BE2C (cell line): ENCODE results near the gene AFM.

Experiments used
- DNase-seq: peaks from one replicate; pipeline ENCODE4 v3.0.0-alpha.2; 2020
- H3K27me3 ChIP-seq: fragments of 250-450 bp; sonication (Bioruptor Pico); 2 replicates; pipeline ENCODE4 v1.5.1; 2020; ENCODE audit warnings: mild to moderate bottlenecking
- H3K36me3 ChIP-seq: fragments of 250-450 bp; sonication (Bioruptor Pico); 2 replicates; pipeline ENCODE4 v1.5.1; 2020; ENCODE audit warnings: mild to moderate bottlenecking
- H3K4me1 ChIP-seq: fragments of 250-450 bp; sonication (Bioruptor Pico); 2 replicates; pipeline ENCODE4 v1.5.1; 2020
- H3K4me3 ChIP-seq: 2 replicates; pipeline ENCODE4 v1.5.1; 2011; ENCODE audit warnings: low read depth, low read length
- H3K9me3 ChIP-seq: fragments of 250-450 bp; sonication (Bioruptor Pico); 2 replicates; pipeline ENCODE4 v1.5.1; 2020
- CTCF ChIP-seq: IDR thresholded peaks from 2 replicates; pipeline ENCODE4 v1.5.1; 2012; ENCODE audit warnings: mild to moderate bottlenecking, low read depth, low read length

Gene AFM

DNA sequence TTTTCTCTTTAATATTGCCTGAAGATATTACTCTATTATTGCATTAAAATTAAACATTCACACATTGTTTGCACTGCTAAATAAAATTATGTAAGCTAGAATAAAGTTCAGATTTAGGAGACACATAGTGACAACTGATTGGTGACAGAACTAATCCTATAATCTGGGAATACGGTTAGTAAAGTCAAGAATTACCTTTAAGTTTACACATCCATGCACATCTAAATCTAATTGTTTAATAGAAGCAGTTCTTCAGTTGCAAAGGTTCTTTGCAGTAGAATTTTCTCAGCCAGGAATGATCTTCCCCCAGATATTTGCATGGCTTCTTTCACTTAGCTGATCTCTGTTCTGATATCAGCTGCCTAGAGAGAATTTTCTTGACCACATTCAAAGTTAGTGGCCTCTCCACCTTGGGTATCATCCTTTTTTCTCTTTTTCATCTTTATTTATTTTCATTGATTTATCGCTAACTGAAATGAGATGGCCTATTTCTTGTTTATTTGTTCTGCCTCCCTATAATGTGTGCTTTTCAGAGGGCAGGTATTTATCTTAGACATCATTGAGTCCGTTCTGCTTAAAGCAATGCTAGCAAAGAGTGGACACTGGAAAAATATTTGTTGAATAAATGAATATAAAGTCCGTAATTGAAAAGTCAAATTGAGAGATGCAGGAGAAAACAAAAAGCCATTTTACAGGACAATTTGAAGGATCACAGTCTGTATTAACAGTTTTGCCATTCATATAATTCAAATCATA, 32.9 kb upstream of the AFM start:
- no peak for DNase-seq
- Histone ChIP-seq H3K27me3 (0 out of 2 replicates have a peak, but pooled peaks cover 3% of the 10 kb centered on the region), H3K36me3 (no peaks in the 10 kb centered on the region), H3K4me1 (no peaks in the 10 kb centered on the region), H3K4me3 (no peak overlapping the region), H3K9me3 (no peaks in the 10 kb centered on the region)
- TF ChIP-seq CTCF = no peak

DNA sequence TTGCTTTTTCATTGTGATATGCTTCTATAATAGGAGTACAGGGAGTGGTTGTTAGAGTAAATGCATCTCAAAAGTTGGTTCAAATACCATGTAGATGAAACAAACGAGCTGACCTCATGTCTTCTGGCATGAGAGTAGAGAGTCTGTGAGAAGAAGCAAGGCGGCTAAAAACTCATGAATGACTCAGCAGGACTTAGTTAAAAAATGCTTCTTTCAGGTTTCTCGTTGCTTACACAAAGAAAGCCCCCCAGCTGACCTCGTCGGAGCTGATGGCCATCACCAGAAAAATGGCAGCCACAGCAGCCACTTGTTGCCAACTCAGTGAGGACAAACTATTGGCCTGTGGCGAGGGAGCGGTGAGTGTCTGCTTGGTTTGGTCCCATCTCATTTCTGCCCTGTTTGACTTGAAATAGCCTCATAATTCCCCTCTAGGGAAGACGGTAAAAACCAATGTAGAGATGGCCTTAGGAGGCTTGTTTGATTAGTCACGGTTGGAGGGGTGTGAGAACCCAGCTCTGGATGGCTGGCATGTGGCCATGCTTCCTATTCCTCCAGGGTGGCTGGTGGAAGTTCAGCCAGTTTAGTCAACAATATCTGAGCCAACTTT, 31.0 kb upstream of the AFM start:
- TF ChIP-seq CTCF = no peak
- peak; percentile 37 for DNase-seq
- H3K36me3 ChIP-seq = no peaks in the 10 kb centered on the region
- H3K27me3 ChIP-seq = 0 out of 2 replicates have a peak, but pooled peaks cover 3% of the 10 kb centered on the region
- H3K9me3 ChIP-seq = no peaks in the 10 kb centered on the region
- no peaks in the 10 kb centered on the region for H3K4me1 ChIP-seq
- no peak overlapping the region for H3K4me3 ChIP-seq

GRCh38 chr4:73451404-73451803, 30.1 kb upstream of the AFM start:
- Histone ChIP-seq H3K27me3 (0 out of 2 replicates have a peak, but pooled peaks cover 3% of the 10 kb centered on the region), H3K4me1 (no peaks in the 10 kb centered on the region), H3K9me3 (no peaks in the 10 kb centered on the region), H3K36me3 (no peaks in the 10 kb centered on the region), H3K4me3 (no peak overlapping the region)
- no peak for TF ChIP-seq CTCF
- DNase-seq = no peak

DNA sequence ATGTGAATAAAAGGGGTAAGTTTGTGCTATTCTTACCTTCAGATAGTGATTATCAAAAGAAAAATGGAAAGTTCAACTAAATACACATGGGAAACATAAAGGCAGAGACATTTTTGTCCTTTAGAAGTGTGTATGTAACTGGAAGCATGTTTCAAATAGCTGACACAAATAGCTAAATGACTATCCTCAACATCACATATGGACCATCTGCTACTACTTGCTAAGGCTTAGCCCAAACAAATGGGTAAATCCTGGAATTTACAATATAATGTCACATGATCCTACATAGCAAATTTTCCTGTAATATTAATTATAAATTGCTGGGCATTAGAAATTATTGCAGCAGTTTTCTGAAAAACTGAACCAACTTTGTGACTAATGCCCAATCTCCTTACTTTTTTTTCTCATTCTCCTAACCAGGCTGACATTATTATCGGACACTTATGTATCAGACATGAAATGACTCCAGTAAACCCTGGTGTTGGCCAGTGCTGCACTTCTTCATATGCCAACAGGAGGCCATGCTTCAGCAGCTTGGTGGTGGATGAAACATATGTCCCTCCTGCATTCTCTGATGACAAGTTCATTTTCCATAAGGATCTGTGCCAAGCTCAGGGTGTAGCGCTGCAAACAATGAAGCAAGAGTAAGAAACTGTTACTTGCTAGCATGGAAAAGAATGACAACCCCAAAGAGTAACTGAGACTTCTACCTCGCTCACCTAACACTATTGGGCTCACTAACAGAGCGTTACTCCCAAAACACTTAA, 29.4 kb upstream of the AFM start:
- H3K4me3 ChIP-seq = no peak overlapping the region
- H3K9me3 ChIP-seq = no peaks in the 10 kb centered on the region
- TF ChIP-seq CTCF = no peak
- H3K27me3 ChIP-seq = 0 out of 2 replicates have a peak, but pooled peaks cover 3% of the 10 kb centered on the region
- H3K4me1 ChIP-seq = no peaks in the 10 kb centered on the region
- H3K36me3 ChIP-seq = no peaks in the 10 kb centered on the region
- no peak for DNase-seq

DNA sequence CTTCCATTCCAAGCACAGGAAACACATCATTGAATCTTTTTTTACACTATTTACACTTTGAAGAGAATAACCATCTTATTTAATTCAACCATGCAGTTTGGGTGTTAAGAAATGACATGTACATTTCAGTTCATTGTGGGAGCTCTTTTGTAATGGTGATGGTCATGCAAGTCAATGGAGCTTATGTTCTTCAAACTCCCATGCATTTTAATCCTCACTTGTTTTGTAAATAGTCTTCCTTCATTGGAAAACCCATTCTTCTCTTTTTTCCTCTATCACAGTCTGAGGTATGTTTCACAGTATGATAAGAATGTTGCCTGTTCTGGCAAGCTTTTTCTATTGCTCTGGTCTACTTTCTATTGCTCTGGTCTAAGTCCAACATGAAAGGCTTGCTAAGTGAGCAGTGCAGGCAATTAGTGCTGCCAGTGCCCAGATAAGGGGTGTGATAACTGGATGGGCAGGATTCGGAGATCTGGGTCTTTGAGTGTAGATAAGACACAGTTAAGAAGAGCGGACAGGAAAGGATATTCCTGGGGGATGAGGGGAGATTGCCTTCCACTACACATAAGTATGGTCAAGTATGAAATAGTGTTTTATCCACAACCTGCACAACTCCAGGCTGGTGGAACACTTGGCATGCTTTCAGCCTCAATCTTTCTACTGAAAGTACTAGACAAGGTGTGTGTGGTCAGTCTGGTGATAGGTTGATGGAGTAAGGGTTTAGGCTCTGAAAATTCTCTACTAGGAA, 28.4 kb upstream of the AFM start:
- DNase-seq = no peak
- no peak overlapping the region for H3K4me3 ChIP-seq
- no peaks in the 10 kb centered on the region for H3K9me3 ChIP-seq
- H3K36me3 ChIP-seq = no peaks in the 10 kb centered on the region
- no peaks in the 10 kb centered on the region for H3K27me3 ChIP-seq
- no peaks in the 10 kb centered on the region for H3K4me1 ChIP-seq
- TF ChIP-seq CTCF = no peak
